Epithelial cell of prostate (primary cell): ENCODE data around the gene PPP1CB.
"Not testable (repeated sequence)": the region's sequence is repeated elsewhere in the genome, so short reads cannot be mapped to it uniquely, and the experiment has no call there.

Experiments
- DNase-seq: peaks from one replicate; pipeline ENCODE4 v3.0.0-alpha.2; 2011; ENCODE audit warnings: low read depth, low spot score
- H3K27ac ChIP-seq: fragments of 450-650 bp; 2 replicates; pipeline ENCODE4 v1.5.1; 2017; ENCODE audit warnings: mild to moderate bottlenecking

PPP1CB gene

GRCh38 chr2:28742619-28743018 lies 9.0 kb upstream of the PPP1CB start:
- not testable (repeated sequence) for DNase-seq, H3K27ac ChIP-seq

- H3K27ac ChIP-seq, result no peak overlapping the region
- DNase-seq, result no peak
These were observed 6.4 kb upstream of the PPP1CB start for GRCh38 chr2:28745225-28745624.

- DNase-seq, result no peak
- no peak overlapping the region for H3K27ac ChIP-seq
These were observed 5.8 kb upstream of the PPP1CB start for GRCh38 chr2:28745876-28746275.

GRCh38 chr2:28746429-28747111 lies 5.1 kb upstream of the PPP1CB start:
- H3K27ac ChIP-seq, result no peak overlapping the region
- no peak for DNase-seq

GRCh38 chr2:28747714-28748113 lies 3.9 kb upstream of the PPP1CB start:
- no peak for DNase-seq
- no peak overlapping the region for H3K27ac ChIP-seq

GRCh38 chr2:28748176-28748575 lies 3.5 kb upstream of the PPP1CB start:
- no peak for DNase-seq
- H3K27ac ChIP-seq, result no peak overlapping the region

GRCh38 chr2:28748941-28749340 lies 2.7 kb upstream of the PPP1CB start:
- H3K27ac ChIP-seq, result no peak overlapping the region
- DNase-seq, result no peak

- no peak overlapping the region for H3K27ac ChIP-seq
These were observed 2.1 kb upstream of the PPP1CB start for GRCh38 chr2:28749526-28749925.

GRCh38 chr2:28750316-28751251 lies 1.0 kb upstream of the PPP1CB start:
- no peak for DNase-seq
- peak overlapping the region; percentile 95 for H3K27ac ChIP-seq

More at GRCh38 chr2:28749526-28749925, 2.1 kb upstream of the PPP1CB start:
- no peak for DNase-seq

- DNase-seq, result no peak
- H3K27ac ChIP-seq, result peak overlapping the region; percentile 95
These were observed 463 bp downstream of the PPP1CB start for GRCh38 chr2:28751956-28752630.

- DNase-seq, result no peak
- peak overlapping the region; percentile 95 for H3K27ac ChIP-seq
These were observed 1.2 kb downstream of the PPP1CB start for GRCh38 chr2:28752631-28753376.

- no peak for DNase-seq
- H3K27ac ChIP-seq, result peak overlapping the region; percentile 95
These were observed 2.7 kb downstream of the PPP1CB start for GRCh38 chr2:28754321-28754720.

GRCh38 chr2:28755421-28755820 lies 3.8 kb downstream of the PPP1CB start:
- peak overlapping the region; percentile 95 for H3K27ac ChIP-seq
- no peak for DNase-seq

GRCh38 chr2:28758459-28758858 lies 6.8 kb downstream of the PPP1CB start:
- H3K27ac ChIP-seq, result no peak overlapping the region
- no peak for DNase-seq

GRCh38 chr2:28761420-28761819 lies 9.8 kb downstream of the PPP1CB start:
- no peak overlapping the region for H3K27ac ChIP-seq
- DNase-seq, result no peak

- DNase-seq, result no peak
- no peak overlapping the region for H3K27ac ChIP-seq
These were observed 13.5 kb downstream of the PPP1CB start for GRCh38 chr2:28764909-28765711.

GRCh38 chr2:28766070-28766469 lies 14.4 kb downstream of the PPP1CB start:
- DNase-seq, result no peak
- H3K27ac ChIP-seq, result no peak overlapping the region

GRCh38 chr2:28767337-28767736 lies 15.7 kb downstream of the PPP1CB start:
- no peak overlapping the region for H3K27ac ChIP-seq
- no peak for DNase-seq

GRCh38 chr2:28768422-28768821 lies 16.8 kb downstream of the PPP1CB start:
- H3K27ac ChIP-seq, result no peak overlapping the region
- DNase-seq, result no peak
